COLO668 (cell line): ENCODE data around the gene RUVBL1.

Experiments
- DNase-seq: peaks from one replicate; lab custom pipeline; 2025; ENCODE audit not compliant: unreplicated experiment; lab: John Stamatoyannopoulos, UW

Gene RUVBL1

GRCh38 chr3:128083980-128084674 is 39.5 kb downstream of the RUVBL1 start:
- no peak for DNase-seq

- no peak for DNase-seq
Measured at GRCh38 chr3:128083396-128083795, 40.2 kb downstream of the RUVBL1 start.

GRCh38 chr3:128082546-128082945 is 41.1 kb downstream of the RUVBL1 start:
- no peak for DNase-seq

GRCh38 chr3:128081846-128082245 is 41.8 kb downstream of the RUVBL1 start:
- peak; percentile 31 for DNase-seq

GRCh38 chr3:128081226-128081625 is 42.4 kb downstream of the RUVBL1 start:
- no peak for DNase-seq

DNA sequence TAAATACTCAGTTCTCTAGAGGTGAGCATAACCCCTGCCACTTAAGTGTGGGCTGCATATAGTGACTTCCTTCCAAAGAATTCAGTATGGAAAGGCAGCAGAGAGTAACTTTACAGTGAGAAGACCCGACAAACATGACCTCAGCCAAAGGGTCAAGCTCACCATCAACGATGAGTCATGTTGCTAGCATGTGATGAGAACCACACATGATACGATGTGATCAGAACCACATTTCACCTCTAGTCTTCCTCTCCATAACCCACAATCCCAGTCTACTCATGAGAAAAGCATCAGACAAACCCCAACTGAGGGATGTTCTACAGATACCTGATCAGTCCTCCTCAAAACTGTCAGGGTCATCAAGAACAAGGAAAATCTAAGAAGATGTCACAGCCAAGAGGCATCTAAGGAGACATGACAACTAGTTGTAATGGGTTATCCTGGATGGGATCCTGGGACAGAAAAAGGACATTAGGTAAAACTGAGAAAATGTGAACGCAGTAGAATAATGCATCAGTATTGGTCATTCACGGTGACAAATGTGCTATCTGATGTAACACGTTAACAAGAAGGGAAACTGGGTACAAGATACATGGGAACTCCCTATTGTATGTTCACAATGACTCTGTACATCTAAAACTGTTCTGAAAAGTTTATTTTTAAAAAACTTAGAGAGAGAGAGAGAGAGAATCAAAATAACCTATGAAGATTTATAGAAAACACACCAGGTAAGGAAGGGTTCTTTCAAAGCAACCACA is 43.1 kb downstream of the RUVBL1 start:
- no peak for DNase-seq

- DNase-seq, result no peak
Measured at GRCh38 chr3:128079823-128080222, 43.8 kb downstream of the RUVBL1 start.

DNA sequence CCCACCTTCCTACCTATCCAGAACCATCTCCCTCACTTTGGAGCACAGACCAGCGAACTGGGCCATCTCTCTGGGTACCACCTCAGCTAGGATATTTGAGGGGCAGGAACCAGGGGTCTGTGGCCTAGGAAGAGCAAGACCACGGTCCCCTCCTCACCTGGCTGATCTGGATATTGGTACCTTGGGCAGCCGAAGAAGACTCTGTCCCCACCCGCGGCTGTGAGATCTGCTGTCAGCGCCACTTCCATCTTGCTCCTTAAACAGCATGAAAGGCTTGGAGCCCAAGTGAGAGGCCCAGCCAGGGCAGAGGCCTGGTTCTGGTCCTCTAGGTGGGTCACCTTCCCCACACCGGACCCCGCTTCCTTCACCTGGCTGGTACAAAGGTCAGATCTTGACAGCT is 44.7 kb downstream of the RUVBL1 start:
- DNase-seq, result no peak

DNA sequence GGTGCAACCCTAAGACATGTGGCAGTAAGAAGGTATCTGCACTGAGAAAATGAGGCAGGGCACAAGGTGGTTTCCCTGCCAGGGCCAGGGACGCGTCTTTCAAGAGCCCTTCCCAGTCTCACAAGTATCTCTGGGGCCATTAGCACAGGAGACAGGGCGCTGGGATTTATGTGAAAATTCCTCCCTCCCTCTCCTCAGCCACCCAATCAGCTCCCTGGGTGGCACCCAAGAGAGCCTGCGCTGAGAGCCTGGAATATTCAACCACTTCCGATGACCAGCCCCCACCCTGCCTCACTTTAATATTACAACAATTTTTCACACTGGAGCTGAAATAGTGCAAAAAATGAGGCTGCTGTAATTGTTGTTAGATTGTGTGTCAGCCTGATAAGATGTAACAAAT is 45.3 kb downstream of the RUVBL1 start:
- DNase-seq, result no peak

DNA sequence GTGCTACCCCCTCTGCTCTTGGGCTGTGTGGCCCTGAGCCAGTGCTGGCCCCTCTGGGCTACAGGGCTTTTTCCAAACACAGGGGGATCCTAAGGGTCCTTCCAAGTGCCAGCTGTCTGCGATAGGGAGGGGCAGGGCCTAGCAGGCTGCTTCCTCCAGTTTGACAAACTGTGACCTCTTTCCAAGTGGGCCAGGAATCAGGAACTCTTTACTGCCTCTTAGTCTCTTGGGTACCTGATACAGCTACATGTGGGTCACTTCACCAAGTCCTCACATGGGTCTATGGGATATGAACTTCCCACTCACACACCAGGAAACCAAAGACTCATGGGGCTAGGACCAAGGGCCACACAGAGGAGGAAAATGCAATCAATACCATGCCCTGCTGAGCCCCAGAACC is 45.9 kb downstream of the RUVBL1 start:
- DNase-seq, result no peak

GRCh38 chr3:128077202-128077624 is 46.4 kb downstream of the RUVBL1 start:
- no peak for DNase-seq

DNA sequence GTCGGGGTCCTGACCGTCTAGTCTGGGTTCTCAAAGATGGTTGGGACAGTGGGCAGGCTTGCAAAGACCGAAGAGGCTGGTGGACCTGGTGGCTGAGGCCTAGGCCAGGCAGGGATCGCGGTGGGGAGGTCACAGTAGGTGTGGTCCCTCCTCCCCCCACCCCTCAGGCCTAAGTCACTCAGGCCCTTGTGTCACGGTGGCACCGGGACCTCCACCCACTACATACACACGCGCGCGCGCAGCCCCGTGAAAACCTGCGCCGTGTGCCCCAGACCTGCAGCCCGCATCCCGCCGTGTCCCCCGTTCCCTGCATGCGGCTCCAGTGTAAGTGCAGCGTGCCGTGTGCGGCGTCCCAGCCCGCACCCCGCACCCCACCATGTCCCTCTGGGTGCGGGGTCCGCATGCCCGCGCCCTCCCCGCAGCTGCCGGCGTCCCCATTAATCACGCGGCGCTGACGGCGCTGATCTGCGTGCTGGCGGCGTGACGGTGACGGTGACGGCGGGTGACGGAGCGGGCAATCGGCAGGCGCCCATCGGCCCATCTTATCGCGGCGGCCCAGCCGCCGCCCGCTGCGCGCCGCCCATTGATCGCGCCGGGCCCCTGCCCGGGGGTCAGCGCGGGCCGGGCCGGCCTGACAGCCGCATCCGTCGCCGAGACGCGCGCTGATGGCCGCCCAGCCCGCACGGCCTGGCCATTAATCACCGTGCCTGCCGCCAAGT is 47.0 kb downstream of the RUVBL1 start:
- DNase-seq, result peak; percentile 41

- DNase-seq, result peak; percentile 83
Measured at GRCh38 chr3:128075522-128076482, 47.8 kb downstream of the RUVBL1 start.

DNA sequence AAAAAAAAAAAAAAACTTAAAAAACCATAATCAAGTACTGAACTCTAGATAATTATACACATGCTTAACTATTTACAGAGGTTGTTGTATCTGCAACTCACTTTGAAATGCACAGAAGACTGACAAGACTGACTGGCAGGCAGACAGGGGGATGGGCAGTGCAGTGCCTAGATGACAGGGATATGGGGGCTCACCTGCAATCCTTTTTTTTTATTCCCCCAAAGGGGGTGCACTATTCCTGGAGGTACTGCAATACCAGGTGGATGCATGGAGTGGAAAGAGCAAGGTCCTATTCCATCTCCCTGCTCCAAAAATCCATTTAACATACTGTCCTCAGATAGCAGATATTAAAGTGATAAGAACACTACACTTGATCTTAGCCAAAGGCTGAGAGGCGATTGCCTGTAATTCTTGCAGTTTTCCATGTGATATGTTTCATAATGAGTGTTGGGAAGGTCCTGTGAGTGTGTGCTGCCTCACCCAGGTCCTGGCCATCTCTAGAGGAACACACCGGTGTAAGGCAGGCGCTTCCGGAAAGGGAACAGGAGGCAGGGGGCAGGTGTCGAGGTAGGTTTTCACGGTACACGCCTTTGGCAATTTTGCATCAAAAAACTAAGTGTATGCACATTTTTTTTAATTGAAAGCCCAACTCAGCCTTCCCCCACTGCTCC is 48.6 kb downstream of the RUVBL1 start:
- peak; percentile 21 for DNase-seq

GRCh38 chr3:128073807-128074206 is 49.8 kb downstream of the RUVBL1 start:
- DNase-seq, result no peak

DNA sequence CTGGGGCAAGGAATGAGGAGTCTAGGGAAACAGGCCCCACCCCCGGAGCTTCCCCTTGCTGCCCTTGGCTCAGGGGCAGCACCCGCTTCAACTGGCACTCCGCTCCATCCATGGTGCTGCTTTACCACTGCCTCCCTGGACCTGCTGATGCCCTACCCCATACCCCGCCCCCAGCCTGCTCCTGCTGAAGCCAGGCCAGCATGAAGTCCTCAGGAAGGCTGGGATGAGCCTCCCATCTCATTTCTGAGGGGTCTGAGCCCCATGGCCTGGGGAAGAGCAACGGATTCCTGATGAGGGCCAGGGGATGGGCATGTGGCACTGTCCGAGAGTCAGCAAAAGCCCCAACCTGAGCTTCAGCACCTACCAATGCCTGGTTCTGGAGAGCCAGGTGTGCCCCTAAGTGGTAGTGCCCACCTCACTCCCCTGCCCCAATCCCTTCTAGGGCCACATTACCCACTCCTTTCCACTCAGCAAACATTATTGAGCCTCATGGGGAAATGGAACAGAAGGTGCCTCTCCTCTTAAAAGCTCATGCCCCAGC is 50.4 kb downstream of the RUVBL1 start:
- DNase-seq, result no peak

DNA sequence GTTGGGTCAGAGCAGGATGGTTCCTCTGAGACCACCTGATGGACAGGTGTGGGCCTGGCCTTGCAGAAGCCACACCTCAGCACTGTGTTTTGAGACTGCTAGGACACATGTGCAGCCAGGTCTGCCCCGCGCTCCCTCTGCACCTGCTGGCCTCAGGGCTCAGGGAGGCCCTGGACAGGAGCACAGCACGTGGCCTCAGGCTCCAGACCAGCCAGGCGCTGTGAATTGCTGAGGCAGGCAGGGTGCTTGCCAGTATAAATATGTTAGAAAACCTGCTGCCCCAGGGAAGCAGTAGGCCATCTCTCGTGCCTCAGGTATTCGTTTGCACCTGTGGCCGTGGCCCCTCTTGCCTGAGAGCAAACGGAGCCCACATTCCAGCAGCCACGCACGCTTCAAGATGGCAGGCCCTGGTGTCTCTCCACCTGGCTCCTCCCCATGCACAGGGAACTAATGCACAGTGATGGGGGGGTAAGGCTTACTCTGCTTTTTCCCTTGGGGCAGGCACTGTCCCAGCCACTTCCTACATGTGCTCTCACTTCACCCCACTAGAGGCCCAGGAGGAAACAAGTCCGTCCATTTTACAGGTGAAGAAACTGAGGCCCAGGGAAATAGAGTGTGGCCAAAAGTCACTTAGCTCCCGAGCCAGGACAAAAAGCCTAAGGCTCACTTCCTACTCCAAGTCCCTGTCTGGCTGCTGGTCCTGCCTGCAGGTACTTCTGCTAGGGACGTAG is 51.0 kb downstream of the RUVBL1 start:
- no peak for DNase-seq

- DNase-seq, result no peak
Measured at GRCh38 chr3:128071771-128072453, 51.7 kb downstream of the RUVBL1 start.
